ENCODE measurements around the gene KCTD21.

KCTD21 gene

DNA sequence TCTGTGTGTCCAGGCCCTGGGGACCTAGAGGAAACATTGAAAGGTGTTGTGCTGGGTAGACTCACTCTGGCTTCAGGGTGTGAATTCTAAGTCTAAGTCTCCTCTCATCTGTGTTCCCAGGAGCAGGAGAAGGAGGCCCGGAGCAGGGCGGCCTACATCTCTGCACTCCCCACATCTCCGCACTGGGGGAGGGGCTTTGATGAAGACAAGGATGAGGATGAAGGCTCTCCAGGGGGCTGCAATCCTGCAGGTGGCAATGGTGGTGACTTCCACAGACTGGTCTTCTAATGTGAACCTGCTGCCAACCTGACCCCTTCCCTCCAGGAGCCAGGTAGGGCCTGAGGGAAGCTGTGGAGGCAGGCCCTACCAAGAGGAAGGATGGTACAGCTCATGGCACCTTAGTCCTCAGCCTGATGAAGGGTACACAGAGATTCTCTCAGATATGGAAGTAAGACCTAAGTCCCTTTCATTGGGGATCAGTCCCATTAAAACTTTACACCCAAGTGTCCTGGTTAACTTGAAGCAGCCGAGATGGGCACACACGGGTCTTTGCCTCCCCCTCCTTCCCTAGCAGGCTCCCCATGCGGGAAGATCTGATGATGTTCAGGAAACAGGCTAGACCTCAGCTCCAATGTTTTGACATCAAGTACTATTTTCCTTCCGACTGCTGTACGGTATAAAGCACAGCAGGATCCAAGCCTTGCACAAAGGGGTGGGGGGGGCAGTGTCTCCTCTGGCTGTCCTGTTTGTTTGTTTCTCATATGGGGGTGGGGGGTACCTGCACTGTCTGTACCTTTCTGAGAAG, 25.3 kb upstream of the KCTD21 start:
- Mint-ChIP-seq H3K4me3 (no peak overlapping the region), H3K27ac (no peak overlapping the region), H3K27me3 (no peaks in the 10 kb centered on the region), H3K4me1 (ENCODE audit: low read depth) (peaks cover 22% of the 10 kb centered on the region), H3K9me3 (no peaks in the 10 kb centered on the region), H3K36me3 (ENCODE audit: low read depth) (peaks cover 82% of the 10 kb centered on the region)
- intact Hi-C loops (cut with micrococcal nuclease) = no loop called here

DNA sequence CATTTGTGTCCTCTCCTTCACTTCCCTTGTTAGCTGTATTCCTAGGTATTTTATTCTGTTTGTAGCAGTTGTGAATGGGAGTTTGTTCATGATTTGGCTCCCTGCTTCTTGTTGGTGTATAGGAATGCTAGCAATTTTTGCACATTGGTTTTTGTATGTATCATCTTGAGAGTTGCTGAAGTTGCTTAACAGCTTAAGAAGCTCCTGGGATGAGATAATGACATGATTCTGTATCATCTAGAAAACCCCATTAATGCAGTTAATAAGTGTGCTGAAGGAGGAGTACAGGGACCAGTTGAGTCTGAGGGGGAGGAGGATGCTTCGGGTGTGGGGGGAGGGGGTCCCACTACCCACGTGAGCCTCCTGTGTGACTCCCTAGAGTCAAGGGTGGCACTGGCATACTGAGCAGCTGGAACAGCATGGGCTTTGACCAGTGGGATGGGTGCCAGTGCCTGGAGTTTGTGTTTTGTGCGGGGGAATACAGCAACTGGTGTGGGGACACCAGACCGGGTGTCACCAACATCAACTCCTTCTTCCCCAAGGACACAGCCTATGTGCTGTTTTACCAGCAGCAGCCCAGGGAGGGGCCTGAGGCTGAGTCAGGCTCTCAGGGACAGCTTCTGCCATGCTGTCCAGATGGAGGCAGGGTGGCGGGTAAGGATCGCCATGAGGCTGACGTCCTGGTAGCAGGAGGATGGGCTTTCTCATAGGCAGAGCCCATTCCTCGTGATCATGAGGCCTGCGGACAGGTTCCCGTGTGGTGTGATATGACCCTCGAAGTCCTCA, 24.4 kb upstream of the KCTD21 start:
- Mint-ChIP-seq H3K4me1 (ENCODE audit: low read depth) (peaks cover 17% of the 10 kb centered on the region), H3K27me3 (no peaks in the 10 kb centered on the region), H3K27ac (no peak overlapping the region), H3K36me3 (ENCODE audit: low read depth) (peaks cover 80% of the 10 kb centered on the region), H3K9me3 (no peaks in the 10 kb centered on the region), H3K4me3 (no peak overlapping the region)
- intact Hi-C loops (cut with micrococcal nuclease) = no loop called here

DNA sequence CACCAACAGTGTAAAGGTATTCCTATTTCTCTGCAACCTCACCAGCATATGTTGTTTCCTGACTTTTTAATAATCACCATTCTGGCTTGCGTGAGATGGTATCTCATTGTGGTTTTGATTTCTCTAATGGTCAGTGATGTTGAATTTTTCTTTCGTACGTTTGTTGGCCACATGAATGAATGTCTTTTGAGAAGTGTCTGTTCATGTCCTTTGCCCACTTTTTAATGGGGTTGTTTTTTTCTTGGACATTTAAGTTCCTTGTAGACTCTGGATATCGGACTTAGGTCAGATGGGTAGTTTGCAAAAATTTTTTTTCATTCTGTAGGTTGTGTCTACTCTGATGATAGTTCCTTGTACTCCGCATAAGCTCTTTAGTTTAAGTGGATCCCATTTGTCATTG, 23.1 kb upstream of the KCTD21 start:
- intact Hi-C loops (cut with micrococcal nuclease) = no loop called here
- Mint-ChIP-seq H3K9me3 (no peaks in the 10 kb centered on the region), H3K4me1 (ENCODE audit: low read depth) (peaks cover 9% of the 10 kb centered on the region), H3K4me3 (no peak overlapping the region), H3K27me3 (no peaks in the 10 kb centered on the region), H3K36me3 (ENCODE audit: low read depth) (peaks cover 80% of the 10 kb centered on the region), H3K27ac (no peak overlapping the region)

DNA sequence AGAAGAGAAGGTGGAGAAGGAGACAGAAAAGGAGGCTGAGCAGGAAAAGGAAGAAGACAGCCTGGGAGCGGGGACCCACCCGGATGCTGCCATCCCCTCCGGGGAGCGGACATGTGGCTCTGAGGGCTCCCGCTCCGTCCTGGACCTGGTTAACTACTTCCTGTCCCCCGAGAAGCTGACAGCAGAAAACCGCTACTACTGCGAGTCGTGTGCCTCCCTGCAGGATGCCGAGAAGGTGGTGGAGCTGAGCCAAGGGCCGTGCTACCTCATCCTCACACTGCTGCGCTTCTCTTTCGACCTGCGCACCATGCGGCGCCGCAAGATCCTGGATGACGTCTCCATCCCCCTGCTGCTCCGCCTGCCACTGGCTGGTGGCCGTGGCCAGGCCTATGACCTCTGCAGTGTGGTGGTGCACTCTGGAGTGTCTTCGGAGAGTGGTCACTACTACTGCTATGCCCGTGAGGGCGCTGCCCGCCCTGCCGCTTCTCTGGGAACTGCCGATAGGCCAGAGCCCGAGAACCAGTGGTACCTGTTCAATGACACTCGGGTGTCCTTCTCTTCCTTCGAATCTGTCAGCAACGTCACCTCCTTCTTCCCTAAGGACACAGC, 21.7 kb upstream of the KCTD21 start:
- H3K27me3 Mint-ChIP-seq = no peaks in the 10 kb centered on the region
- H3K4me3 Mint-ChIP-seq = no peak overlapping the region
- no peaks in the 10 kb centered on the region for H3K9me3 Mint-ChIP-seq
- H3K36me3 Mint-ChIP-seq (ENCODE audit: low read depth) = peaks cover 76% of the 10 kb centered on the region
- H3K27ac Mint-ChIP-seq = no peak overlapping the region
- peaks cover 9% of the 10 kb centered on the region for H3K4me1 Mint-ChIP-seq (ENCODE audit: low read depth)
- intact Hi-C loops (cut with micrococcal nuclease) = no loop called here

DNA sequence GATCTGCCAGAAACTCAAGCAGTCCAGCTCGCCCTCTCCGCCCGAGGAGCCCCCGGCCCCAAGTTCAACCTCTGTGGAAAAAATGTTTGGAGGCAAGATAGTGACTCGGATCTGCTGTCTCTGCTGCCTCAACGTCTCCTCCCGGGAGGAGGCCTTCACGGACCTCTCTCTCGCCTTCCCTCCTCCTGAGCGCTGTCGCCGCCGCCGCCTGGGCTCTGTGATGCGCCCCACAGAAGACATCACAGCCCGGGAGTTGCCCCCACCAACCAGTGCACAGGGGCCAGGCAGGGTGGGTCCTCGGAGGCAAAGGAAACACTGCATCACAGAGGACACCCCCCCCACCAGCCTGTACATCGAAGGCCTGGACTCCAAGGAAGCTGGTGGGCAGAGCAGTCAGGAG, 21.1 kb upstream of the KCTD21 start:
- Mint-ChIP-seq H3K9me3 (no peaks in the 10 kb centered on the region), H3K36me3 (ENCODE audit: low read depth) (peaks cover 76% of the 10 kb centered on the region)
- intact Hi-C loops (cut with micrococcal nuclease) = no loop called here

DNA sequence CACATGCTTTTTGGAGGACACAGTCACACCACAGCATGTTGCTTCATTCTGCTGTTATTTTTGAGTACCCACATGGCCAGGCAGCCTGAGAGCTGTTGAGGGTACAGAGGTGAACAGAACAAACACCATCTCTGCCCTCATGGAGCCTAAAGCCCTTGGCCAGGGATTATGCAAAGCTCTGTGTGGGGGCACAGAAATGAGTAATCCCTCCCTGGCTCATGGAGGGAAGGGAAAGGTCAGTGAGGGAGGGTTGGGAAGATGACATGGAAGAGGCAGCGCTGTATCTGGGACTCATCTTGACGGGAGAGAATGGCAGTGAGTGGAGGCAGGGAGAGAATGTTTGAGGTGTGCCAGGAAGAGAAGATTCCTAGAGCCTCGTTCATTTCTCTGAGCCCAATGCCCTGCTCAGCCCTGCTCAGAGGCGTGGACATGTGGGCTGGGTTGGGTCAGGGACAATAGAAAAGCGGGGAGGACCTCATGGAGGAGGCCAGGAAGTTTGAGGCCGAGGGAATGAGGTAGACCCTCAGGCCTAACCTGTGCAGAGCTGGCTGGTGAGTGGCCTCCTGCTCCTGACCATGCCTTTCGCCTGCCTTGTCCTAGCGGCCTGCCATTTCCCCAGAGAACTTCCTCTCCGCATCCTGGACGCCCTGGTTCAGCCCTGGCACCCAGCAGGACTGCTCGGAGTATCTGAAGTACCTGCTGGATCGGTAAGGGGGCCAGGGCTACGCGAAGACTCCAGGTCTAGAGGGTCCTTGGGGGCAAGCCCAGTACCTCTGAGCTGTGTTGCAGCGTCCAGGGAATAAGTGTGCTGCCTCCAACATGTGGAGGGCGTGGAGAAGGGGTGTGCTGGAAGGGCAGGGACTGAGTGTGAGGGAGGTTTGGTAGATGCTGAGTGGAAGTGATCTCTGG, 20.1 kb upstream of the KCTD21 start:
- Mint-ChIP-seq H3K27ac (no peak overlapping the region), H3K27me3 (no peaks in the 10 kb centered on the region), H3K9me3 (no peaks in the 10 kb centered on the region), H3K36me3 (ENCODE audit: low read depth) (peaks cover 70% of the 10 kb centered on the region), H3K4me1 (ENCODE audit: low read depth) (peaks cover 9% of the 10 kb centered on the region), H3K4me3 (no peak overlapping the region)
- intact Hi-C loops (cut with micrococcal nuclease) = no loop called here

More for the DNA sequence above, 21.1 kb upstream of the KCTD21 start:
- Mint-ChIP-seq H3K27me3 (no peaks in the 10 kb centered on the region), H3K4me3 (no peak overlapping the region), H3K27ac (no peak overlapping the region), H3K4me1 (ENCODE audit: low read depth) (peaks cover 9% of the 10 kb centered on the region)

DNA sequence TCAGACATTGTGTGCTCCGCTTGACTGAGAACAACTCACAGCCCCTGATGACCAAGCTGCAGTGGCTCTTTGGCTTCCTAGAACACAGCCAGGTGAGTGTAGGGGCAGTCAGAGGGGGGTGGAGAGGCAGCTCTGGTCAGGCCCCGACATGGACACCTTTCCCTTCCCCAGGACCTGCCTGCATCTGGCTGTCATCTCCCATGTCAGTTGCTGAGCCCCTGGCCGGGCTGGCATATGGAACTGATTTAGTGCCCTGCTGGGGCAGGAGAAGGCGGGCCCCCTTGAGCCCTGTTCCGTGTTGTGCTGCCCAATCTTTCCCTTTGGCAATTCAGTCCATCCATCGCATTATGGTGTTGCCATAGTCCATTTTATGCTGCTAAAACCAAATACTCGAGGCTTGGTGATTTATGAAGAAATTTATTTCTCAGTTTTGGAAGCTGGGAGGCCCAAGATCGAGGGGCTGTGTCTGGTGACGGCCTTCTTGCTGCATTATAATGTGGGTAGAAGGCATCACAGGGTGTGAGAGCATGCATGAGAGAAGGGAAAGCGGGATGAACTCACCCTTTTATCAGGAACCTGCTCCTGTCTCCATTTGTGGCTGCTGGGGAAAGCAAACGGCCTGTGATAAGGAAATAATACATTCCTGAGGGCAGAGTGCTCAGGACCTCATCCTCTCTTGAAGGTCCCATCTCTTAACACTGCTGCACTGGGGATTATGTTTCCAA, 19.3 kb upstream of the KCTD21 start:
- Mint-ChIP-seq H3K36me3 (ENCODE audit: low read depth) (peaks cover 64% of the 10 kb centered on the region), H3K27ac (no peak overlapping the region), H3K9me3 (no peaks in the 10 kb centered on the region), H3K27me3 (no peaks in the 10 kb centered on the region), H3K4me3 (no peak overlapping the region), H3K4me1 (ENCODE audit: low read depth) (peaks cover 16% of the 10 kb centered on the region)
- intact Hi-C loops (cut with micrococcal nuclease) = no loop called here

DNA sequence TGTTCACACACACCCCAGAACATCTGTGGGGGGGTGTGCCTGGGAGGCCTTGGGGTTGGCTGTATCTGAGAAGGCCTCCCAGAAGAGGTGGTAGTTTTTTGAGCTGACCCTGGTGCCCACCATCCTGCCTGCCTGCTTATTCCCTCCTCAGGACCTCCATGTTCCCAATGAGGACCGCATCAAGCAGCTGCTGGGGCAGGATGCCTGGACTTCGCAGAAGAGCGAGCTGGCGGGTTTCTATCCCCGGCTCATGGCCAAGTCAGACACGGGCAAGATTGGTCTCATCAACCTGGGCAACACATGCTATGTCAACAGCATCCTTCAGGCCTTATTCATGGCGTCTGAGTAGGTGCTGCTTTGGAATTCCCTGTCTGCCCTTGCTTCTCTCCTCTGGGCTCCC, 17.3 kb upstream of the KCTD21 start:
- intact Hi-C loops (cut with micrococcal nuclease) = no loop called here
- Mint-ChIP-seq H3K27me3 (no peaks in the 10 kb centered on the region), H3K36me3 (ENCODE audit: low read depth) (peaks cover 72% of the 10 kb centered on the region), H3K27ac (no peak overlapping the region), H3K9me3 (no peaks in the 10 kb centered on the region), H3K4me1 (ENCODE audit: low read depth) (peaks cover 22% of the 10 kb centered on the region), H3K4me3 (no peak overlapping the region)

DNA sequence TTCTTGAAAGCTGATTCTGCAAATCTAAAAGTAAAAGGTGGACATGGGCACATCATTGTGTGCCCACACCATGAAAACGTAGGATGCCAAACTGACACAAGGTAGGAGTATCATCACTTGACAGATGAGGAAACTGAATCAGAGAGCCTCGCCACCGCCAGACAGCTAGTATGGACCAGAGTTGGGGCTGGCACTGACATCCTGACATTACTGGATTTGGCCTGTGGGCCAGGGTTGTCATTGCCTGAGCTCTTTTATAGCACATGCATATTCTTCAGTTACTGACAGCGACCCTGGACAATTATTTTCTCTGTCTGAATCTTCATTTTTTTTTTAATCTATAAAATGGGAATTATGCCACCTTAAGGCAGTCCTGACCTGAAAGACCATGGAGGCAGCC, 16.8 kb upstream of the KCTD21 start:
- H3K9me3 Mint-ChIP-seq = no peaks in the 10 kb centered on the region
- H3K4me1 Mint-ChIP-seq (ENCODE audit: low read depth) = peaks cover 22% of the 10 kb centered on the region
- peaks cover 72% of the 10 kb centered on the region for H3K36me3 Mint-ChIP-seq (ENCODE audit: low read depth)
- no peak overlapping the region for H3K4me3 Mint-ChIP-seq
- H3K27ac Mint-ChIP-seq = no peak overlapping the region
- no peaks in the 10 kb centered on the region for H3K27me3 Mint-ChIP-seq
- intact Hi-C loops (cut with micrococcal nuclease) = no loop called here

DNA sequence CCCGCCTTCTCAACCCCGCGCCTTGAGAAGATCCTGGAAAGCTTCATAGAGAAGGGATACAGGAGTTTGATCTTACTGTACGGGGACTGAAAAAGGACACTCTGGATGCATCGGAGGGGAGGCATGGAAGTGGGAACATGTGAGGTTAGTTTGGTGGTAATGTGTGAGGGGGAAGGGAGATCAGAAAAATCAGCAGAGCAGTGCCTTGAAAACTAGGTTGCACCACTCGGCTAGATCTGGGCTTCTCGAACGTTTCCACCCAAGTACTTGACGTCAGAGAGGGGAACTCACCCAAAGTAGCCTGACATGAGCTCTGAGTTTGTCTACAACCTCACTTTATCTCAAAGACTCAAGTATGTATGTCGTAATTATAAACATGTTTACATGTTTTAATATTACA, 14.8 kb upstream of the KCTD21 start:
- H3K9me3 Mint-ChIP-seq = no peaks in the 10 kb centered on the region
- peaks cover 68% of the 10 kb centered on the region for H3K36me3 Mint-ChIP-seq (ENCODE audit: low read depth)
- H3K27me3 Mint-ChIP-seq = no peaks in the 10 kb centered on the region
- peak overlapping the region; percentile 39 for H3K27ac Mint-ChIP-seq
- H3K4me3 Mint-ChIP-seq = no peak overlapping the region
- H3K4me1 Mint-ChIP-seq (ENCODE audit: low read depth) = peaks cover 18% of the 10 kb centered on the region
- intact Hi-C loops (cut with micrococcal nuclease) = no loop called here

DNA sequence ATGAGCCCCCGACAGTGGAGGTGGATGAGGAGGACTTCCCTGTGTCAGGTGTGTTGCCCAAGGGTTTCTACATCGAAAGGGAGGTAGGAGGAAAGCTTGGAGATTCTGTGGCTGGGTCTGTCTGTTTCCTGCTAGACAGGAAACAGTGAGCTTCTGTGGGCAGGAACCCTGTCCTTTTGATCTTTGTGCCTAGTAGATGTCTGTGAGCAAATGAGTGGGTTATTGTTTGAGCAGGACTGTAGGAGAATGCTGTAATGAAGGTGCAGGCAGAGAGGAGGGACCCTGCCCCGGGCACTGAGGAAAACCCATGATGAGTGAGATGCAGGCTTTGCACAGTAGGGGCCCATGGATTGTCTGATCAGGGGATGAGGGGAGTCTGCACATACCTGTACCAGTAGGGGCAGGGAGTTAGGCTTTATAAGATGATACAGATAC, 14.3 kb upstream of the KCTD21 start:
- H3K4me1 Mint-ChIP-seq (ENCODE audit: low read depth) = peaks cover 17% of the 10 kb centered on the region
- no peak overlapping the region for H3K4me3 Mint-ChIP-seq
- peaks cover 69% of the 10 kb centered on the region for H3K36me3 Mint-ChIP-seq (ENCODE audit: low read depth)
- intact Hi-C loops (cut with micrococcal nuclease) = no loop called here
- no peaks in the 10 kb centered on the region for H3K27me3 Mint-ChIP-seq
- H3K27ac Mint-ChIP-seq = peak overlapping the region; percentile 39
- H3K9me3 Mint-ChIP-seq = no peaks in the 10 kb centered on the region

DNA sequence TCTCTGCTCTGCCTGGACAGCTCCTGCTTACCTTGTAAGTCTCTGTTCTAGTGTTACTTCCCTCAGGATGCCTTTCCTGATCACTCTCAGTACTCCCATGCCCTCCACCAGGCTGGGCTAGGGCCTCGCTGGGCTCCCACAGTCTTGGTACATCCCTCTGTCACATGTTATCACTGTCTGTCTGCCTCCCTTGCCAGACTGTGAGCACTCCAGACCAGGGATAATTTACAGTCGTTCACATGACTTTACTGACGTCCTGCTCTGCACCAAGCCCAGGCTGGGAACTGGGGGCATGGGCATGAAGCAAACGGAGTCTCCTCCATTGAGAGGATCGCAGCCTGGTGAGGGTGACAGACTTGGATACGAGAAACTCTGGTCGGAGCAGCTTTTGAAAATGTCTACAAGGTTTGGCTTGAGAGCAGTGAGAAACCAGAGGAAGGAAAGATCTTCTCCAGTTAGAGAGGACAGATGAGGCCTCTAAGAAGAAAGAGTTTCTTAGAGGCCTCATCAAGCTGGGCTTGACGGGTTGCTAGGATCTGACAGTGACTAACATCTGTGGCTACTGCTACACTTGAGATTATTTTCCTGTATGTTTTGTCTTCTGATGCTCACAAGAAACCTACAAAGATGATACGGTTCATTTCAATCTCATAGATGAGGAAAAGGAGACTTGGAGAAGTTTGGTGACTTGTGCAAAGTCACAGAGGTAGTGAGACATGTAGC, 12.8 kb upstream of the KCTD21 start:
- Mint-ChIP-seq H3K9me3 (no peaks in the 10 kb centered on the region), H3K27ac (no peak overlapping the region), H3K27me3 (peaks cover 1% of the 10 kb centered on the region), H3K36me3 (ENCODE audit: low read depth) (peaks cover 68% of the 10 kb centered on the region), H3K4me3 (no peak overlapping the region), H3K4me1 (ENCODE audit: low read depth) (peaks cover 21% of the 10 kb centered on the region)
- intact Hi-C loops (cut with micrococcal nuclease) = no loop called here

Measured in dendritic cell treated with granulocyte-macrophage colony-stimulating factor and Interleukin-4, amounts not matched to agents 40 ng/mL and 50 ng/mL, for 4 days (primary cell).